ENCODE measurements around the gene TAF11L12. TPM values are rescaled to one million over a fixed set of nuclear protein-coding genes. Genes with fewer than 3 reads are reported as not detected.
"Not testable (repeated sequence)": the region's sequence is repeated elsewhere in the genome, so short reads cannot be mapped to it uniquely, and the experiment has no call there.

TAF11L12 gene
- polyA plus RNA-seq (2011; rRNA removed) (not detected in 2 replicates), polyA minus RNA-seq (2011; rRNA and poly(A)+ RNA removed) (not detected in 2 replicates)

DNA sequence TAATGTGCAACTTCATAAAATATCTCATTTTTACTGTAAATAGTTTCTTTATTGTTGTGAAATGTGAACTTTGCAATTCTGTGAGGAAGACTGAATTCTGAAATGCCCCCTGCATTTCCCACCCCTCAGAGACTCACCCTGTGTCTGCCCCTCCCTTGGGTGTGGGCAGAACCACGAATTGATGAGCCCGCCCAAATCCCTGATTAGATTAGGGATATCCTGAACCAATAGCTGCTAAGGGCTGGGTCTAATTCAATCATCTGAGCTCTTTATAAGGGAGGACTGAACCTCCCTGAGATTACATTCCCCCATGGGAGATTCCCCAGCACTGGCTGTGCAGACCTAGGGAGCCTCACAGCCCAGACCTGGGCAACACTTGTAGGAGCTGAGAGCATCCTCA lies at the start of gene TAF11L12:
TAF11L12 (plus strand) TSS at position 301 of the 400 bp plus-strand sequence.
- H3K4me3 ChIP-seq (ENCODE audit: low read depth, low read length); DNase-seq (ENCODE audit: low read depth, low spot score); H3K27me3 ChIP-seq (ENCODE audit: control insufficient read depth, insufficient read depth, low read length); H3K27ac ChIP-seq (ENCODE audit: low read depth, low read length); CTCF ChIA-PET; POLR2A ChIA-PET: not testable (repeated sequence)
- peaks cover 14% of the 10 kb centered on the region for H3K9me3 ChIP-seq (ENCODE audit: control insufficient read depth, insufficient read depth, low read length)

DNA sequence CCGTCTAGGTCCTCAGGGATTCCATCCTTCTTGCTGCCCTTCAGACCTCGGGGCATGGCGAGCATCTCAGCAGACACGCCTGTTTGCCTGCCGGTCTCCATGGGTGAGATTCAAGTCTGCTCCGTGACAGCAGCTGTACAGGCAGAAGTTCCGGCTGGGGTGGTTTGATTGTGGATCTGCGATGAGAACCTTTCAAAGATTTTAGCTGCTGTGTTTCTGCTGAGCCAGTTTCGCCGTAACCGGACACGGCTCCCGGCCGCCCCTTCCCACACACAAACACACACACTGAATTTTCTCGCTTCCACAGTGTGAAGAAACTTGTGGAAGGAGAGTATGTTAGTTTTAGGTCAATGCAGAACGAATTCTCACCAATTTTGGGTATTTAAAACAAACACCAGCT lies 24.5 kb upstream of the TAF11L12 start, which contains the start of gene TAF11L7:
TAF11L7 (minus strand) TSS at position 101 of the 400 bp plus-strand sequence.
- CTCF ChIA-PET; H3K27me3 ChIP-seq (ENCODE audit: control insufficient read depth, insufficient read depth, low read length); POLR2A ChIA-PET; H3K9me3 ChIP-seq (ENCODE audit: control insufficient read depth, insufficient read depth, low read length); H3K27ac ChIP-seq (ENCODE audit: low read depth, low read length); DNase-seq (ENCODE audit: low read depth, low spot score); H3K4me3 ChIP-seq (ENCODE audit: low read depth, low read length): not testable (repeated sequence)

DNA sequence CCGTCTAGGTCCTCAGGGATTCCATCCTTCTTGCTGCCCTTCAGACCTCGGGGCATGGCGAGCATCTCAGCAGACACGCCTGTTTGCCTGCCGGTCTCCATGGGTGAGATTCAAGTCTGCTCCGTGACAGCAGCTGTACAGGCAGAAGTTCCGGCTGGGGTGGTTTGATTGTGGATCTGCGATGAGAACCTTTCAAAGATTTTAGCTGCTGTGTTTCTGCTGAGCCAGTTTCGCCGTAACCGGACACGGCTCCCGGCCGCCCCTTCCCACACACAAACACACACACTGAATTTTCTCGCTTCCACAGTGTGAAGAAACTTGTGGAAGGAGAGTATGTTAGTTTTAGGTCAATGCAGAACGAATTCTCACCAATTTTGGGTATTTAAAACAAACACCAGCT lies 19.3 kb upstream of the TAF11L12 start, which contains the start of gene TAF11L8:
TAF11L8 (minus strand) TSS at position 101 of the 400 bp plus-strand sequence.
- H3K9me3 ChIP-seq (ENCODE audit: control insufficient read depth, insufficient read depth, low read length); H3K27me3 ChIP-seq (ENCODE audit: control insufficient read depth, insufficient read depth, low read length); H3K27ac ChIP-seq (ENCODE audit: low read depth, low read length); H3K4me3 ChIP-seq (ENCODE audit: low read depth, low read length); DNase-seq (ENCODE audit: low read depth, low spot score); POLR2A ChIA-PET; CTCF ChIA-PET: not testable (repeated sequence)

DNA sequence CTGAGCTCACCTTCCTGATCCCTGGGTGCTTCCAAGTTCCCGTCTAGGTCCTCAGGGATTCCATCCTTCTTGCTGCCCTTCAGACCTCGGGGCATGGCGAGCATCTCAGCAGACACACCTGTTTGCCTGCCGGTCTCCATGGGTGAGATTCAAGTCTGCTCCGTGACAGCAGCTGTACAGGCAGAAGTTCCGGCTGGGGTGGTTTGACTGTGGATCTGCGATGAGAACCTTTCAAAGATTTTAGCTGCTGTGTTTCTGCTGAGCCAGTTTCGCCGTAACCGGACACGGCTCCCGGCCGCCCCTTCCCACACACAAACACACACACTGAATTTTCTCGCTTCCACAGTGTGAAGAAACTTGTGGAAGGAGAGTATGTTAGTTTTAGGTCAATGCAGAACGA lies 15.9 kb upstream of the TAF11L12 start, which contains the start of gene TAF11L9:
TAF11L9 (minus strand) TSS at position 140 of the 400 bp plus-strand sequence.
- POLR2A ChIA-PET; H3K27ac ChIP-seq (ENCODE audit: low read depth, low read length); DNase-seq (ENCODE audit: low read depth, low spot score); H3K27me3 ChIP-seq (ENCODE audit: control insufficient read depth, insufficient read depth, low read length); H3K4me3 ChIP-seq (ENCODE audit: low read depth, low read length); CTCF ChIA-PET; H3K9me3 ChIP-seq (ENCODE audit: control insufficient read depth, insufficient read depth, low read length): not testable (repeated sequence)

DNA sequence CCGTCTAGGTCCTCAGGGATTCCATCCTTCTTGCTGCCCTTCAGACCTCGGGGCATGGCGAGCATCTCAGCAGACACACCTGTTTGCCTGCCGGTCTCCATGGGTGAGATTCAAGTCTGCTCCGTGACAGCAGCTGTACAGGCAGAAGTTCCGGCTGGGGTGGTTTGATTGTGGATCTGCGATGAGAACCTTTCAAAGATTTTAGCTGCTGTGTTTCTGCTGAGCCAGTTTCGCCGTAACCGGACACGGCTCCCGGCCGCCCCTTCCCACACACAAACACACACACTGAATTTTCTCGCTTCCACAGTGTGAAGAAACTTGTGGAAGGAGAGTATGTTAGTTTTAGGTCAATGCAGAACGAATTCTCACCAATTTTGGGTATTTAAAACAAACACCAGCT lies 12.5 kb upstream of the TAF11L12 start, which contains the start of gene TAF11L10:
TAF11L10 (minus strand) TSS at position 101 of the 400 bp plus-strand sequence.
- H3K27ac ChIP-seq (ENCODE audit: low read depth, low read length); H3K27me3 ChIP-seq (ENCODE audit: control insufficient read depth, insufficient read depth, low read length); DNase-seq (ENCODE audit: low read depth, low spot score); CTCF ChIA-PET; H3K9me3 ChIP-seq (ENCODE audit: control insufficient read depth, insufficient read depth, low read length); POLR2A ChIA-PET; H3K4me3 ChIP-seq (ENCODE audit: low read depth, low read length): not testable (repeated sequence)

DNA sequence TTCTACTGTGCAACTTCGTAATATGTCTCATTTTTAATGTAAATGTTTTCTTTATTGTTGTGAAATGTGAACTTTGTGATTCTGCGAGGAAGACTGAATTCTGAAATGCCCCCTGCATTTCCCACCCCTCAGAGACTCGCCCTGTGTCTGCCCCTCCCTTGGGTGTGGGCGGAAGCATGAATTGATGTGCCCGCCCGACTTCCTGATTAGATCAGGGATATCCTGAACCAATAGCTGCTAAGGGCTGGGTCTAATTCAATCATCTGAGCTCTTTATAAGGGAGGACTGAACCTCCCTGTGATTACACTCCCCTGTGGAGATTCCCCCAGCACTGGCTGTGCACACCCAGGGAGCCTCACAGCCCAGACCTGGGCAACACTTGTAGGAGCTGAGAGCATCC lies 6.3 kb upstream of the TAF11L12 start, which contains the start of gene TAF11L11:
TAF11L11 (plus strand) TSS at position 304 of the 400 bp plus-strand sequence.
- H3K27ac ChIP-seq (ENCODE audit: low read depth, low read length); H3K4me3 ChIP-seq (ENCODE audit: low read depth, low read length); POLR2A ChIA-PET; CTCF ChIA-PET; H3K27me3 ChIP-seq (ENCODE audit: control insufficient read depth, insufficient read depth, low read length); DNase-seq (ENCODE audit: low read depth, low spot score): not testable (repeated sequence)
- H3K9me3 ChIP-seq (ENCODE audit: control insufficient read depth, insufficient read depth, low read length) = peaks cover 10% of the 10 kb centered on the region

DNA sequence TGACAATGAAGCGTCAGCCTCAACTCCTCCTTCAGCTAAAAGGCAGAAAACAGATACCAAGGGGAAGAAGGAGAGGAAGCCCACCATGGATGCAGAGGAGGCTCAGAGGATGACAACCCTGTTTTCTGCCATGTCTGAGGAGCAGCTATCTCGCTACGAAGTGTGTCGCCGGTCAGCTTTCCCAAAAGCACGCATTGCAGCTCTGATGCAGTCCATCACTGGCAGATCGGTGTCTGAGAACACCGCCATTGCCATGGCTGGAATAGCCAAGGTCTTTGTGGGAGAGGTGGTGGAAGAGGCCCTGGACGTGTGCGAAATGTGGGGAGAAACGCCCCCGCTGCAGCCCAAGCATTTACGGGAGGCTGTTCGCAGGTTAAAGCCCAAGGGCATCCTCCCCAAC lies 5.2 kb upstream of the TAF11L12 start:
- no peaks in the 10 kb centered on the region for H3K27me3 ChIP-seq (ENCODE audit: control insufficient read depth, insufficient read depth, low read length)
- POLR2A ChIA-PET = no interaction called here
- no peak overlapping the region for H3K27ac ChIP-seq (ENCODE audit: low read depth, low read length)
- H3K9me3 ChIP-seq (ENCODE audit: control insufficient read depth, insufficient read depth, low read length) = peaks cover 13% of the 10 kb centered on the region
- H3K4me3 ChIP-seq (ENCODE audit: low read depth, low read length) = no peak overlapping the region
- no peak for DNase-seq (ENCODE audit: low read depth, low spot score)
- TF ChIP-seq, protein P1, sequence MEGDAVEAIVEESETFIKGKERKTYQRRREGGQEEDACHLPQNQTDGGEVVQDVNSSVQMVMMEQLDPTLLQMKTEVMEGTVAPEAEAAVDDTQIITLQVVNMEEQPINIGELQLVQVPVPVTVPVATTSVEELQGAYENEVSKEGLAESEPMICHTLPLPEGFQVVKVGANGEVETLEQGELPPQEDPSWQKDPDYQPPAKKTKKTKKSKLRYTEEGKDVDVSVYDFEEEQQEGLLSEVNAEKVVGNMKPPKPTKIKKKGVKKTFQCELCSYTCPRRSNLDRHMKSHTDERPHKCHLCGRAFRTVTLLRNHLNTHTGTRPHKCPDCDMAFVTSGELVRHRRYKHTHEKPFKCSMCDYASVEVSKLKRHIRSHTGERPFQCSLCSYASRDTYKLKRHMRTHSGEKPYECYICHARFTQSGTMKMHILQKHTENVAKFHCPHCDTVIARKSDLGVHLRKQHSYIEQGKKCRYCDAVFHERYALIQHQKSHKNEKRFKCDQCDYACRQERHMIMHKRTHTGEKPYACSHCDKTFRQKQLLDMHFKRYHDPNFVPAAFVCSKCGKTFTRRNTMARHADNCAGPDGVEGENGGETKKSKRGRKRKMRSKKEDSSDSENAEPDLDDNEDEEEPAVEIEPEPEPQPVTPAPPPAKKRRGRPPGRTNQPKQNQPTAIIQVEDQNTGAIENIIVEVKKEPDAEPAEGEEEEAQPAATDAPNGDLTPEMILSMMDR (IDR thresholded peaks at IDR 0.05; ENCODE audit: low read depth, low read length) = no peak
- CTCF ChIA-PET = no interaction called here

DNA sequence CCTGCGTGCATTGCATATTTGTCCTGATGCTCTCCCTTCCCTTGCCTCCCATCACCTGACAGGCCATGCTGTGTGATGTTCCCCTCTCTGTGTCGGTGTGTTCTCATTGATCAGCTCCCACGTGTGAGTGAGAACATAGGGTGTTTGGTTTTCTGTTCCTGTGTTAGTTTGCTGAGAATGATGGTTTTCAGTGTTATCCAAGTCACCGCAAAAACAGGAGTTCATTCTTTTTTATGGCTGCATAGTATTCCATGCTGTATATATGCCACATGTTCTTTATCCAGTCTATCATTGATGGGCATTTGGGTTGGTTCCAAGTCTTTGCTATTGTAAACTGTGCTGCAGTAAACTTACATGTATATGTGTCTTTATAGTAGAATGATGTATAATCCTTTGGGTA lies 2.7 kb upstream of the TAF11L12 start:
- CTCF ChIA-PET; H3K27ac ChIP-seq (ENCODE audit: low read depth, low read length); H3K4me3 ChIP-seq (ENCODE audit: low read depth, low read length); DNase-seq (ENCODE audit: low read depth, low spot score); POLR2A ChIA-PET; H3K27me3 ChIP-seq (ENCODE audit: control insufficient read depth, insufficient read depth, low read length): not testable (repeated sequence)
- peaks cover 13% of the 10 kb centered on the region for H3K9me3 ChIP-seq (ENCODE audit: control insufficient read depth, insufficient read depth, low read length)

Data from AG04450 (cell line).